Liver (tissue), 3 donors: ENCODE data around the gene CD47.

Experiments
- CTCF ChIP-seq: fragments of 150-350 bp; IDR thresholded peaks from 2 replicates; pipeline ENCODE4 v1.5.1; 2017; ENCODE audit warnings: improper control_type of control experiment, low read depth, low read length; ENCODE audit not compliant: missing input control
- GABPA ChIP-seq, 2 donors: IDR thresholded peaks in 1 of 2; conservative IDR thresholded peaks in 1 of 2; 2 replicates each; pipeline ENCODE4 v1.6.1; 2016; ENCODE audit warnings: antibody characterized with exemption in 2 of 2, mild to moderate bottlenecking in 1 of 2, moderate library complexity in 1 of 2
- JUND ChIP-seq, 2 donors: IDR thresholded peaks; 2 replicates each; pipeline ENCODE4 v1.6.1; 2016; ENCODE audit warnings: antibody characterized with exemption in 2 of 2
- MAX ChIP-seq: IDR thresholded peaks from 2 replicates; pipeline ENCODE4 v1.6.1; 2016; ENCODE audit warnings: antibody characterized with exemption
- NR2F2 ChIP-seq: IDR thresholded peaks from 2 replicates; pipeline ENCODE4 v1.6.1; 2016; ENCODE audit warnings: antibody characterized with exemption
- RAD21 ChIP-seq, 2 donors: IDR thresholded peaks; 2 replicates each; pipeline ENCODE4 v1.6.1; 2016; ENCODE audit warnings: antibody characterized with exemption in 2 of 2, mild to moderate bottlenecking in 2 of 2
- REST ChIP-seq: IDR thresholded peaks from 2 replicates; pipeline ENCODE4 v1.6.1; 2016; ENCODE audit warnings: antibody characterized with exemption, mild to moderate bottlenecking
- RXRA ChIP-seq, 2 donors: IDR thresholded peaks; 2 replicates each; pipeline ENCODE4 v1.6.1; 2017 to 2018; ENCODE audit warnings: antibody characterized with exemption in 2 of 2, mild to moderate bottlenecking in 1 of 2
- TAF1 ChIP-seq: conservative IDR thresholded peaks from 2 replicates; pipeline ENCODE4 v1.6.1; 2016; ENCODE audit warnings: antibody characterized with exemption, mild to moderate bottlenecking
- YY1 ChIP-seq: IDR thresholded peaks from 2 replicates; pipeline ENCODE4 v1.6.1; 2016; ENCODE audit warnings: antibody characterized with exemption, mild to moderate bottlenecking
- TF ChIP-seq, protein P1 (sequence below): IDR thresholded peaks from 2 replicates; pipeline ENCODE4 v1.6.1; 2016; ENCODE audit warnings: antibody characterized with exemption
- donor health status: healthy.
- donor health status: healthy.

GRCh38 chr3:108006077-108006771, 84.6 kb downstream of the CD47 start:
- TF ChIP-seq TAF1 (no peak), REST (peak; percentile 19), CTCF (no peak), GABPA (IDR thresholded peaks at IDR 0.05 in 1 of 2, conservative IDR thresholded peaks at IDR 0.05 in 1 of 2) (no peak), RAD21 (IDR thresholded peaks at IDR 0.05) (no peak), YY1 (peak; percentile 11), JUND (IDR thresholded peaks at IDR 0.05) (no peak), MAX (peak; percentile 62), NR2F2 (peak; percentile 57), RXRA (IDR thresholded peaks at IDR 0.05) (peak; percentile 20 to 50)
- TF ChIP-seq, protein P1, sequence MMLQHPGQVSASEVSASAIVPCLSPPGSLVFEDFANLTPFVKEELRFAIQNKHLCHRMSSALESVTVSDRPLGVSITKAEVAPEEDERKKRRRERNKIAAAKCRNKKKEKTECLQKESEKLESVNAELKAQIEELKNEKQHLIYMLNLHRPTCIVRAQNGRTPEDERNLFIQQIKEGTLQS = peak; percentile 34
